GM19099 (cell line): ENCODE measurements around the gene RAPSN.

Experiments
- POLR2A ChIP-seq: IDR thresholded peaks from 3 replicates; pipeline ENCODE4 v1.6.1; 2011; ENCODE audit warnings: low read depth; ENCODE audit not compliant: insufficient read length; ENCODE audit errors: extremely low read depth

The RAPSN gene

DNA sequence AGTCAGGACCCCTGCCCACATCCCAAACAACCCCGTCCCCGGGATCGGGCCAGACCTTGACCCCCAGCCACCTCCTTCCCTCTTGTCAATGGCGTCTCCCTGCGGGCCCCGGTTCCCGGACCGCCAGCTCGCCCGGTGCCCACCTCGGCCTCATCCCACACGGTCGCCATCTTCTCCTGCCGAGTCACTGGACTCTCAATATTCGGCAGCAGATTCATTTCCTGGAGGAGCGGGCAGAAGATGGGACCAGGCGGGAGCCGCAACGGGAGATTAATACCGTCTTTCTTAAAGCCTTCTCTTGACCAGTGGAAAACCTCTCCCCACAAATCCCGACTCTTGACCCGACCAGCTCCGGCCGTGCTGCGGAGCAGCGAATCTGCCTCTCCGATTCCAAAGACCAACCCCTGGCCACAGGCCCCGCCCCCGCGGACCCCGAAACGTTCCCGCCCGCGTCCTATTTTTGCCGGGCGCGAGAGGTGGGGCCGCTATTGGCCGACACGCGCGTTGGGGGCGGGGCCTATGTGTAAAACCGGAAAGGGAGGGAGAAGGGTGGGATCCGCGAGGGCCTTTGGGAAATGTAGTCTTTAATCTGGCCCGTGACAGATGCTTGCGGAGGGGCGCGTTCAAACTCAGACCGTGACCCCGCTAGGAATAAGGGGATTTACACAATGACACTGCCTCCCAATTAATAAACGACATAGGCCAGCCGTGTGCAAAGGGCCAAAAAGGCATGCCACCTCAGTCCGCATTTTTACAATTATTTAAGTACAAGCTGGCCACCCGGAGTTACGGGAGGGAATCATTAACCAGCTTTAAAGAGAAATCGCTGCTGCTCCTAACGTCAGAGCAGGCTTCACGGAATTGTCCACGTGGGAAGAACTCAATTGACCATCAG lies 22.6 kb downstream of the RAPSN start, which contains the start of gene PSMC3:
PSMC3 (minus strand) TSS at position 378 of the 895 bp plus-strand sequence; CDS start at position 218, 160 bp downstream.
- peak; percentile 87 for TF ChIP-seq POLR2A

DNA sequence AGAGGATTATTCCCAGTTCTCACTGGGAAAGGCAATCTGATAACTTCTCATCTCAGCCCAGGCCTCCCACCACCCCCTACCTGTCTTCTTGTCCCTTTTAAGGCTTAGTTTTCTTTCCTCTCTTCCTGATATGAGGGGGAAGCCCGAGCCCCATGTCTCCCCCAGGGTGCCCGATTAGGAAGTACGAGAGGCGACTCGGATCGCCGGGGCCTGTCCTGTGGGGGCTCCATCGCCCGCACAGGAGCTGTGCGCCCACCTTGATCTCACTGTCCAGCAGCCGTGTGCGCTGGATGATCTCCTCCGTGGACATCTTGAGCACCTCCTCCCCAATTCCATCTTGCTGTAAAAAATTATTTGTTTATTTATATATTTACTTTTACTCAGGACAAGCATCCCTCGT lies 23.3 kb downstream of the RAPSN start:
- TF ChIP-seq POLR2A = no peak

DNA sequence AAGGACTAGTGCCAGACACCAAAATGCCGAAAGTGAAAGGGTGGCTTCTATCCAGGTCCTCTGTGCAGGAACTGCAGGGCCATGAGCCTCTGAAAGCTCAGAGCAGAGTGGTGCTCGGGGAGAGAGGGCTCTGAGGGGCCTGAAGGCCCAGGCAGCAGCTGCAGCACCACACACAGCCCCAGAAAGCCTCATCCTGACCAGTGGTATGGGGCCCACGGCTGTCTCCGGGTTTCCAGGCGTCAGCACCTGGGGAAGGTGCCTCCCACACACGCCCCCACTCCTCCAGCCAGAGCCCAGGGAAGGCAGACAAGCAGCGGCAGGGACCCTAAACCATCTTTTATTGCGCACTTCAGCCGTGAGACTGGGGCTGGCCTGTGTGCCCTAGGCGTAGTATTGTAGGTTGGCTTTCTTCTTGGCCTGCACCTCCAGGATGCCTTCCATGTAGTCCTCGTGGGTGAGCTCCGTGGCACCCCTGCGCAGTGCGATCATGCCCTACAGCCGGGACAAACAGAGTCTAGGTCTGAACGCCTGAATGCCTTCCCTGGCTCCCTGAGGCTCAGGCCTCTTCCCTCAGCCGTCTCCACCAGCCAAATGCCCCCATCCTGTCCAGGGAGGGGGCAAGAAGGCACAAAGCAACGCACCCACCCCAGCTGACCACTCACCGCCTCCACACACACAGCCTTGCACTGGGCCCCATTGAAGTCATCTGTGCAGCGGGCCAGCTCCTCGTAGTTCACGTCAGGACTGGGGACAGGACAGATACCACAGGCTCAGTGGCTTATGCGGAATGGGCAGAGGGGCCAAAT lies 30.3 kb downstream of the RAPSN start:
- TF ChIP-seq POLR2A = no peak

DNA sequence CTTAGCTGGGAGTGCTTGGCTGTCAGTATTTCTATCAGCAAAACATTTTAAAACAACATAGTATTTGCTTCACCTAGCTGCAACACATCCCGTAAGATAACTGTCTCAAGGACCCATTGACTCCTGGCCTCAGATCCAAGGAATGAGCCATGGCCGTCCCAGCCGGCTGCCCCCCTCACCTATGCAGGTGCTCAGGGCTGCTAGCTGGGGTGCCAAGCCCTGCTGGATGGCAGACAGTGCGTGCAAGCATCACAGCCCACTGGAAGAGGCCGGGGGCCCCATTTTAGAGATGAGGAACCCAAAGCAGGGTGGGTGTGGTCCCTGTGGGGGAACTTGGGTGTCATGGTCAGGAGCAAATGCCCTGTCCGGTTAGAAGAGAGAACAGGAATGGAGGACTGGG lies 31.2 kb downstream of the RAPSN start:
- TF ChIP-seq POLR2A = peak; percentile 1

DNA sequence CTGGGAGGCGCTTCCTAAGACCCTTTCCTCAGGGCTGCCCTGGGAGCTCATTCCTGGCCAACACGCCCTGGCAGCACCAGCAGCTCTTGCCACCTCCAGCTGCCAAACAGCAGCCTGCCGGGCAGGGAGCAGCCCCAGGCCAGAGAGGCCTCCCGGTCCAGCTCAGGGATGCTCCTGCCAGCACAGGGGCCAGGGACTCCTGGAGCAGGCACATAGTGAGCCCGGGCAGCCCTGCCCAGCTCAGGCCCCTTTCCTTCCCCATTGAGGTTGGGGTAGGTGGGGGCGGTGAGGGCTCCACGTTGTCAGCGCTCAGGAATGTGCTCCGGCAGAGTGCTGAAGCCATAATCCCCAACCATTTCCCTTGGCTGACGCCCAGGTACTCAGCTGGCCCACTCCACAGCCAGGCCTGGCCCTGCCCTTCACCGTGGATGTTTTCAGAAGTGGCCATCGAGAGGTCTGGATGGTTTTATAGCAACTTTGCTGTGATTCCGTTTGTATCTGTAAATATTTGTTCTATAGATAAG lies 32.9 kb downstream of the RAPSN start:
- no peak for TF ChIP-seq POLR2A

DNA sequence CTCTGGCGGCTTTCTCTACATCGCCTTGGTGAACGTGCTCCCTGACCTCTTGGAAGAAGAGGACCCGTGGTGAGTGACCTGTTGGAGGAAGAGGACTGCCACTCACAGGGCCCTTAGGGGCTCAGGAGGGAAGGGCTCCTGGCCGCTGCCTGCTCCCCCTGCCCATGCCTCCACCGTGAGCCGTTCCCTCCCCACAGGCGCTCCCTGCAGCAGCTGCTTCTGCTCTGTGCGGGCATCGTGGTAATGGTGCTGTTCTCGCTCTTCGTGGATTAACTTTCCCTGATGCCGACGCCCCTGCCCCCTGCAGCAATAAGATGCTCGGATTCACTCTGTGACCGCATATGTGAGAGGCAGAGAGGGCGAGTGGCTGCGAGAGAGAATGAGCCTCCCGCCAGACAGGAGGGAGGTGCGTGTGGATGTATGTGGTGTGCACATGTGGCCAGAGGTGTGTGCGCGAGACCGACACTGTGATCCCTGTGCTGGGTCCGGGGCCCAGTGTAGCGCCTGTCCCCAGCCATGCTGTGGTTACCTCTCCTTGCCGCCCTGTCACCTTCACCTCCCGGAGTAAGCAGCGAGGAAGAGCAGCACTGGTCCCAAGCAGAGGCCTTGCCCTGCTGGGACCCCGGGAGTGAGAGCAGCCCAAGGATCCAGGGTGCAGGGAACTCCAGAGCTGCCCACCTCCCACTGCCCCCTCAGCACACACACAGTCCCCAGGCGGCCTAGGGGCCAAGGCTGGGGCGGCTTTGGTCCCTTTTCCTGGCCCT lies 33.7 kb downstream of the RAPSN start:
- no peak for TF ChIP-seq POLR2A

DNA sequence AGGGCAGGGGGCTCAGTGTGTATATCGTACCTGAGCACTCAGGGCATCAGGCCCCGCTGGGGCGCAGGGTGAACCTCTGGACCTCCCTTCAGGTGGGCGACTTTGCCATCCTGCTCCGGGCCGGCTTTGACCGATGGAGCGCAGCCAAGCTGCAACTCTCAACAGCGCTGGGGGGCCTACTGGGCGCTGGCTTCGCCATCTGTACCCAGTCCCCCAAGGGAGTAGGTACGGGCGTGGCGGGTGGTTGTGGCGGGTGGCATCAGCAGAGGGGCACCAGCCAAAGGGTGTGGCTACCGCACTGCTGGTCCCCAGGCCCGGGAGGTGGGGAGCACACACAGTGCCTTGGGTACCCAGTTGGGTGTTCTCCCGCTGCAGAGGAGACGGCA lies 34.3 kb downstream of the RAPSN start:
- TF ChIP-seq POLR2A = no peak

DNA sequence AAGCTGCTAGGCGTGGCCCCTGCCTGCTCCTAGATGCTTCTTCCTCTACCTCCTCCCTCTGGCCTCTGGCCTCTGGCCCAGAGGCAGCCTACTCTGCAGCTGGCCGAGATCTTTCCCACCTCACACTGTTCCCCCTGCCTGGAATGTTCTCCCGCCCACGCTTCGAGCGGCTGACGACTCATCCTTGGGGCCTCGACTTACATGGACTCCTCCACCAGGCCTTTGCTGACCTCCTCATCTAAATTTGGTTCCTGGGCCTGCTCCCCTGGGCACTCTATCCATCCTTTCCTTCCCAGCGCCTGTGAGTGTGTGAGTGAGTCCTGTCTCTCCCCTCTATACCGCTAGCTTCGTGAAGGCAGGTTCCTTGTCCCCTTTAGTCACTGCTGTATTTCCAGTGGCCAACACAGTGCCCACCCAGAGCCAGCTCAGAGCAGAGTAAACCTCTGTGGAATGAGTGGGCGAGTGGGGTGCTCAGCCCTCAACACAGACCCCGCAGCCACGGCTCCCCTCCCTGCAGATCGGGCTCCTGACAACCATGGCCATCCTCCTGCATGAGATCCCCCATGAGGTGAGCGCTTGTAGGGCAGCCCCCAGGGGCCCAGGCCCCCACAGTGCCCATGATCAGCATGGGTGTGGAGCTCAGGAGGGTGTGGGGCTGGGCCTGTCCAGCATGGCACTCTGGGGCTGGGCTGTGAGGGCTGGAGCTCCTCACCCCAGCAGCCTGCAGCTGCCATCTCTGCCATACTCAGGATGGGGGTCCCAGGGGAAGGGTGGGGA lies 34.8 kb downstream of the RAPSN start:
- no peak for TF ChIP-seq POLR2A

DNA sequence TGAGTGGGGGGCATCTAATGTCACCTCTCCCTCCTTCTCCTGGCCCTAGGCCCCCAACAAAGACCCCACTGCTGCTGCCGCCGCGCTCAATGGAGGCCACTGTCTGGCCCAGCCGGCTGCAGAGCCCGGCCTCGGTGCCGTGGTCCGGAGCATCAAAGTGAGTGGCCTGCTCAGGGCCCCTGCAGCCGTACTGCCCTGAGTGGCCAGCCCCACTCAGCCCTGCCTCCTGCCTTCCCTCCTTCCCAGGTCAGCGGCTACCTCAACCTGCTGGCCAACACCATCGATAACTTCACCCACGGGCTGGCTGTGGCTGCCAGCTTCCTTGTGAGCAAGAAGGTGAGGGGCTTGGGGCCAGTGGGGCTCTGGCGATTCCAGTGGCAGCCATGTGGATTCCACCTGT lies 35.6 kb downstream of the RAPSN start:
- TF ChIP-seq POLR2A = no peak

DNA sequence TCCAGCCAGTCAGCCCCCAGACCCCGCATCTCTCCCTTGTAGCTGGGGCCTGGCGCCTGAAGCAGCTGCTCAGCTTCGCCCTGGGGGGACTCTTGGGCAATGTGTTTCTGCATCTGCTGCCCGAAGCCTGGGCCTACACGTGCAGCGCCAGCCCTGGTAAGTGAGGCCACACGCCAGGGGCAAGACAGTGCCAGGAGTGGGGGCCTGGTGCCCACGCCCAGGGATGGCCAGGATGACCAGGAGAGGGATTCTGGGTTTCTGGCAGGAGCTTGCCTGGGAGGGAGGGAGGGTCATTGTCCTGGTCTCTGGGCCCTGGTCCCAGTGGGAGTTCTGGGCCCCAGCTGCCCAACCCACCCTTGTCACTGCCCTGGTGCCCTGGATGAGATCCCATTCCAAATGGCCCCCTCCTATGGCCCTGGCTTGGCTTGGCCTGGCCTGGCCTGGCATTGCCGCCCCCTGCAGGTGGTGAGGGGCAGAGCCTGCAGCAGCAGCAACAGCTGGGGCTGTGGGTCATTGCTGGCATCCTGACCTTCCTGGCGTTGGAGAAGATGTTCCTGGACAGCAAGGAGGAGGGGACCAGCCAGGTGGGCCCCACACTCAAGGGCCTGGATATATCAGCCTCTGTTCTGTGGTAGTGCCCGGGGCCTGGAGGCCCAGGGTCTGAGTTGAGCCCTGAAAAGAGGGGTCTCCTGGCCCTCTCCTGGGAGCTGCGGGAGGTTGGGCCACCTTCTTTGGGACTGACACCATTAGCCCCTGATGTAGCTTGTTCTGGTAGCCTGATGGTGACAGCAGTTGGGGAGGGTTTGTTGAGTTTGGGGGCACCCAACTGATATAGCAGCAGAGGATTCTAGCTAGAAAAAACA lies 36.8 kb downstream of the RAPSN start:
- TF ChIP-seq POLR2A = no peak

DNA sequence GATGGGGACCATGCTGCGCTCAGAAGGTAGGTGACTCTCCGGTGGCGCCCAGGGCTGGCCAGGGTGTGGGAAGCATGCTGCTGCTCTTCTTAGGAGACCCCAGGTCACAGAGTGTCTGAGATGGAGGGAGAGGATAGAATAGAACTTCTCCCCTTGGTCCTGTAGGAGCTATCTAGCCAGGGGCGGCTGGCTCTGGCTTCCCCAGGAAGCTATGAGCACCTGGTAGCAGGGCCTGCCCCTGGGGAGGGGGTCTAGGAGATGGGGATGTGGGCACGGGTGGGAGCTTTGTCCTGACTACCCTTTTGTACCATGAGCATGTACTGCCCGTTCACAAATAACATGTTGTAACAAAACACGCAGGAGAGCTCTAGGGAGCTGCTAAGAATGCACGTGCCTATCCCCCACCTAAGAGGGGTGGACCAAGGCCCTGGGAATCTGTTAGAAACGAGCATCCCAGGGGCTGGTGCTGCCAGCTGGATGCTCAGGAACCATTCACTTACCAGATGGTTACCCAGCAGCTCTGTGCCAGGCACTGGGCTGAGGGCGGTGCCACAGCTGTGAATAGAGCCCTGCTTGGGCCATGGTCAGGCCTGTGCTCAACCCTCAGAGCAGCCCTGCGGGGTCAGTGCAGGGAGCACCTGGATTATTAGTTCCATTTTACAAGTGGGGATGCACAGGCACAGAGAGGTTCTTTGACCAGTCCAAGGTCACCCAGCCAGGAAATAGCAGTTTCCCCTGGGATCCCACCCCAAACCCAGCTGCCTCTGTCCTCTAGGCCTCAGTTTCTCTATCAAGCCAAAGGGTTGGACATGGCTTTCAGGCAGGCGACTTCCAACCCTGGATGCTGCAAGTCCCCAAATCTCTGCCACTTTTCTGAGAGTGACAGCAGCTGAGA lies 38.3 kb downstream of the RAPSN start:
- no peak for TF ChIP-seq POLR2A
